Lower leg skin (tissue), 4 donors: ENCODE data around the gene RAET1E. TPM values are rescaled to one million over a fixed set of nuclear protein-coding genes. Genes with fewer than 3 reads are reported as not detected.
A peak's percentile ranks its signal among the peaks of the same experiment; 100 is the strongest.

Experiments
- DNase-seq, 2 donors: peaks; one replicate each; pipeline ENCODE4 v3.0.0-alpha.2; 2019; ENCODE audit warnings: low spot score in 2 of 2
- H3K4me3 ChIP-seq: fragments of 200-600 bp; sonication (generic); 2 replicates; pipeline ENCODE4 v1.5.1; 2017; ENCODE audit warnings: mild to moderate bottlenecking, low read depth; ENCODE audit not compliant: poor library complexity, severe bottlenecking
- POLR2A ChIP-seq, 2 donors: fragments of 450-650 bp; IDR thresholded peaks; one replicate each; pipeline ENCODE4 v1.6.1; 2016 to 2017; ENCODE audit warnings: antibody characterized with exemption in 2 of 2, mild to moderate bottlenecking in 1 of 2, moderate library complexity in 1 of 2
- WGBS, 2 donors: methylation state at CpG; one replicate each; pipeline ENCODE4 v1.1.5; 2018; 5-methylcytosine and 5-hydroxymethylcytosine counted together
- intact Hi-C: fragments of 100-400 bp; cut with DNase I; formaldehyde crosslinking; loops from one replicate; pipeline ENCODE4 v1.15.0; 2023; ENCODE audit warnings: low total_unique reads
- total RNA-seq, 4 donors: library from RNA; depleted of rRNA; stranded (reverse); fragments of >200 nt; gene quantifications; one replicate each; pipeline ENCODE4 v1.1.0, GENCODE V29; 2016
- TF ChIP-seq, protein P1 (sequence below), 3 donors: fragments of 450-650 bp; IDR thresholded peaks; one replicate each; pipeline ENCODE4 v1.5.1; 2016; ENCODE audit warnings: antibody characterized with exemption in 3 of 3, mild to moderate bottlenecking in 3 of 3, moderate library complexity in 2 of 3

RAET1E gene
- total RNA-seq, 4 donors from 2014 or later, result 20.8 to 48.5 (median 36.2) TPM

DNA sequence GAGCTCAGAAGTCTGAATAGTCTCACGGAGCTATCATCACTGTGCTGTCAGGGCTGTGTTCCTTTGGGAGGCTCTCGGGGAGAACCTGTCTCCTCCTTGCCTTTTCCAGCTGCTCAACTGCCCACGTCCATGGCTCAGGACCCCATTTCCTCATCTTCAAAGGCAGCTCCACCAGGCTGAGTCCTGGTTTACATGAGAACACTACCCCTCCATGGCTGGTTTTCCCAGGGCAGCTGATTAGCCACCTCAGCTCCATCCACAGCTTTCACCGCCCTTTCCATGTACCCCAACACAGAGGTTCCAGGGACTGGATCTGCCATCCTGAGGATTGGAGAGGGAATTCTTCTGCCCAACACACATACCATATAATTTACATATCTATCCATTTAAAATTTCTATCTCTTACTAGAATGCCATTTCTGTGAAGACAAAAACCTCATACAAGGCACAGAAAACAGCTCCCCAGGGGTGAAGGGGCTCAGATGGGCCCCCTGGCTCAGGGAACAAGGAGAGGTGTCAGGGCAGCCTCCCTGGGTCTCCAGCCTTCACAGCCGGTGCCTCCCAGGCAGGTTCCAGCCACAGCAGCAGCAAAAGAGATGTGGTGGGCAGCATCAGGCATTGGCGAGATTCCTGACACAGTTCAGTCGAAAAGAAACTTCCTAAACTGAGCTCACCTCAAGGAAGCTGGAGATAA lies 2.2 kb upstream of the RAET1E start:
- 61 to 70% methylated on average over 7 of the region's 7 CpGs for WGBS, 2 donors
- TF ChIP-seq, protein P1, sequence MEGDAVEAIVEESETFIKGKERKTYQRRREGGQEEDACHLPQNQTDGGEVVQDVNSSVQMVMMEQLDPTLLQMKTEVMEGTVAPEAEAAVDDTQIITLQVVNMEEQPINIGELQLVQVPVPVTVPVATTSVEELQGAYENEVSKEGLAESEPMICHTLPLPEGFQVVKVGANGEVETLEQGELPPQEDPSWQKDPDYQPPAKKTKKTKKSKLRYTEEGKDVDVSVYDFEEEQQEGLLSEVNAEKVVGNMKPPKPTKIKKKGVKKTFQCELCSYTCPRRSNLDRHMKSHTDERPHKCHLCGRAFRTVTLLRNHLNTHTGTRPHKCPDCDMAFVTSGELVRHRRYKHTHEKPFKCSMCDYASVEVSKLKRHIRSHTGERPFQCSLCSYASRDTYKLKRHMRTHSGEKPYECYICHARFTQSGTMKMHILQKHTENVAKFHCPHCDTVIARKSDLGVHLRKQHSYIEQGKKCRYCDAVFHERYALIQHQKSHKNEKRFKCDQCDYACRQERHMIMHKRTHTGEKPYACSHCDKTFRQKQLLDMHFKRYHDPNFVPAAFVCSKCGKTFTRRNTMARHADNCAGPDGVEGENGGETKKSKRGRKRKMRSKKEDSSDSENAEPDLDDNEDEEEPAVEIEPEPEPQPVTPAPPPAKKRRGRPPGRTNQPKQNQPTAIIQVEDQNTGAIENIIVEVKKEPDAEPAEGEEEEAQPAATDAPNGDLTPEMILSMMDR (IDR thresholded peaks at IDR 0.05), result no peak
- no peak for TF ChIP-seq POLR2A (IDR thresholded peaks at IDR 0.05)
- peak in 1 of 2 donors; percentile 83 for DNase-seq
- H3K4me3 ChIP-seq, result no peak overlapping the region
- intact Hi-C loops, result no loop called here

DNA sequence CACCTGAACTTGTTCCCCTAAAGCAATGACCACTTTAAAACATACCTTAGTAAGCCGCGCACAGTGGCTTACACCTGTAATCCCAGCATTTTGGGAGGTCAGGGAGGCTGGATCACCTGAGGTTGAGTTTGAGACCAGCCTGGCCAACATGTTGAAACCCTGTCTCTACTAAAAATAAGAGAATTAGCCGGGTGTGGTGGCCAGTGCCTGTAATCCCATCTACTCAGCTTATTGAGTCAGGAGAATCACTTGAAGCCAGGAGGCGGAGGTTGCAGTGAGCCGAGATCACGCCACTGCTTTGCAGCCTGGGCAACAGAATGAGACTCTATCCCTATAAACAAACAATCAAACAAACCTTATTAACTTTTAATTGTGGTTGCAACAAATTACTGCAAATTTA lies 1.6 kb upstream of the RAET1E start:
- no peak overlapping the region for H3K4me3 ChIP-seq
- intact Hi-C loops, result no loop called here
- WGBS, 2 donors, result 47 to 57% methylated on average over 6 of the region's 6 CpGs
- DNase-seq, result peak in 1 of 2 donors; percentile 82
- TF ChIP-seq, protein P1 (IDR thresholded peaks at IDR 0.05), result no peak
- TF ChIP-seq POLR2A (IDR thresholded peaks at IDR 0.05), result no peak

DNA sequence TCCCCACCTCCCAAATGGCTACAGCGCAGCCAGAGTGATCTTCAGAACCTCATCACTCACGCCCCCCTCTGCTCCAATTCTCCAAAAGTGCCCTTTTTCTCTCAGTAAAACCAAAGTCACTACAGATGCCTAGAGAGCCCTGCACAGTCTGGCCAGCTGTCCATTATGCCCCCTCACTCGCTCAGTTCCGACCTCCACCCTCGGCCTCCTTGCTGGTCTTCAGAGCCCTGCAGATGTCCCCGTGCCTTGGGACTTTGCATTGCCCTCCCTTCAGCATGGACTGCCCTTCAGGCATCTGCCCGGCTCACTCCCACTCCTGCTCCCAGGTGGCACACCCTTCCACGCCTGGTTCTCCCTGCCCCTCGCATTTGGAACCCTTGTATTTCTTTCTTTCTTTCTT lies 1.1 kb upstream of the RAET1E start:
- DNase-seq, result peak in 1 of 2 donors; percentile 78
- TF ChIP-seq POLR2A (IDR thresholded peaks at IDR 0.05), result no peak
- TF ChIP-seq, protein P1 (IDR thresholded peaks at IDR 0.05), result no peak
- WGBS, 2 donors, result 84 to 88% methylated on average over 9 of the region's 9 CpGs

DNA sequence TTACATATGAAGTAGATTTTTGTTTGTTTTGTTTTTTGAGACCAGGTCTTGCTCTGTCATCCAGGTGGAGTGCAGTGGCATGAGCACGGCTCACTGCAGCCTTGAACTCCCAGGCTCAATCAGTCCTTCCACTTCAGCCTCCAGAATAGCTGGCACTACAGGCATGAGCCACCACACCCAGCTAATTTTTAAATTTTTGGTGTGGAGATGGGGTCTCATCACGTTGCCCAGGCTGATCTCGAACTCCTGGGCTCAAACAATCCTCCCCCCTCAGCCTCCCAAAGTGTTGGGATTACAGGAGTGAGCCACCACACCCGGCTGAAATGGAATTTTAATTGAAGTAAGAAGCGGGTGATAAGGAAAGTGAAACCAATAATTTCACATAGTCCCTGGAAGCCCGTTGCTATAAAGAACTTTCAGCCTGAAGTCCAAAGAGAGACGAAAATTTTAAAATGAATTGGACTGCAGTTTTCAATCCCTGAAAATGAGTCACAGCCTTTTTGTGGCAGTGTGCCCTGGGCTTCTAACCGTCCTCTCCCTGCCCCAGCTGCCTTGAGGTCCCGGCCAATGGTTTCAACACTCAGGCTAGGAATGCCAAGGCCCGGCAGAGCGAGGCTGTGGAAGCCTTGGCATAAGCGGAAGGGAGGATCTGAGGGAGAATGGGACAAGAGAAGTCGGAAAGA lies 757 bp downstream of the RAET1E start:
- 17 to 20% methylated on average over 13 of the region's 13 CpGs for WGBS, 2 donors
- no peak overlapping the region for H3K4me3 ChIP-seq
- TF ChIP-seq, protein P1 (IDR thresholded peaks at IDR 0.05), result no peak
- TF ChIP-seq POLR2A (IDR thresholded peaks at IDR 0.05), result no peak

More for the DNA sequence above, 1.1 kb upstream of the RAET1E start:
- H3K4me3 ChIP-seq, result no peak overlapping the region
- intact Hi-C loops, result no loop called here

DNA sequence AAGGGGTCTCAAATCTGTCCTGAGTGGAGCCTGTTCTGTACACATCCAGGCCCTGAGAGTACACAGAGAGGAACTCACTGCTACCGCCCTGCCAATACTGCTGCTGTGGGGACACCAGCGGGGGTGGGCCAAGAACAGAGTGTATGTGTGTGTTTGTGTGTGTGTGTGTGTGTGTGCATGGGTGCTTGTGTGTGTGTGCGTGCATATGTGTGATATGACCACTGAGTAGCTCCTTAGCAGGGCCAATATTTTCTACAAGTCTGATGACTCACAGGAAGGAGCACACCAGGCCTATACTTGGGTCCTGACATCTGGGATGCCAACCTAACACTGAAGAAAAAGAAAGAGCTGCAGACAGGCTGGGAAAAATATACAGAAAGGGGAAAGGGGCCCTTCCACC lies 1.4 kb downstream of the RAET1E start:
- H3K4me3 ChIP-seq, result no peak overlapping the region
- no peak for TF ChIP-seq POLR2A (IDR thresholded peaks at IDR 0.05)
- TF ChIP-seq, protein P1 (IDR thresholded peaks at IDR 0.05), result no peak
- DNase-seq, result peak in 1 of 2 donors; percentile 45
- 78 to 93% methylated on average over 3 of the region's 3 CpGs for WGBS, 2 donors
- intact Hi-C loops, result no loop called here

More for the DNA sequence above, 757 bp downstream of the RAET1E start:
- intact Hi-C loops, result no loop called here
- DNase-seq, result peak; percentile 89 to 98
